DND-41 (cell line): ENCODE results near the gene MEIOB.
"Not testable (repeated sequence)": the region's sequence is repeated elsewhere in the genome, so short reads cannot be mapped to it uniquely, and the experiment has no call there.

Experiments
- ATAC-seq: fragments of 200-7000 bp; cut with Tn5 transposase; 3 replicates; pipeline ENCODE4 v1.9.1; 2021; ENCODE audit warnings: low read depth; ENCODE audit not compliant: insufficient read depth
- DNase-seq: peaks from one replicate; pipeline ENCODE4 v3.0.0-alpha.2; 2020
- H2AFZ ChIP-seq: 2 replicates; pipeline ENCODE4 v1.6.0; 2012; ENCODE audit warnings: low read depth, low read length
- H3K27ac ChIP-seq: 2 replicates; pipeline ENCODE4 v1.5.1; 2012; ENCODE audit warnings: low read length, inconsistent platforms
- H3K27me3 ChIP-seq: fragments of 200-600 bp; sonication (generic); 2 replicates; pipeline ENCODE4 v1.6.0; 2012; ENCODE audit warnings: low read length, mild to moderate bottlenecking, inconsistent platforms; ENCODE audit not compliant: insufficient read depth, poor library complexity
- H3K36me3 ChIP-seq: 2 replicates; pipeline ENCODE4 v1.5.1; 2012; ENCODE audit warnings: low read length, inconsistent platforms; ENCODE audit not compliant: insufficient read depth
- H3K4me1 ChIP-seq: 2 replicates; pipeline ENCODE4 v1.5.1; 2012; ENCODE audit warnings: mild to moderate bottlenecking, low read length; ENCODE audit not compliant: insufficient read depth
- H3K4me2 ChIP-seq: 2 replicates; pipeline ENCODE4 v1.6.0; 2012; ENCODE audit warnings: mild to moderate bottlenecking, moderate library complexity, low read length, inconsistent platforms; ENCODE audit not compliant: insufficient read depth
- H3K4me3 ChIP-seq, 2 experiments: fragments of 200-600 bp in 1 of 2; shearing (Covaris generic) in 1 of 2; 2 replicates each; pipeline ENCODE4 v1.5.1; 2012 to 2016; ENCODE audit warnings: inconsistent platforms in 2 of 2, low read length in 2 of 2, mild to moderate bottlenecking in 2 of 2, low read depth in 1 of 2, moderate library complexity in 1 of 2
- H3K79me2 ChIP-seq: 2 replicates; pipeline ENCODE4 v1.6.0; 2012; ENCODE audit warnings: low read length, inconsistent platforms; ENCODE audit not compliant: insufficient read depth
- H3K9ac ChIP-seq: 2 replicates; pipeline ENCODE4 v1.6.0; 2012; ENCODE audit warnings: low read depth, mild to moderate bottlenecking, inconsistent platforms, low read length, moderate library complexity
- H3K9me3 ChIP-seq: 2 replicates; pipeline ENCODE4 v1.5.1; 2012; ENCODE audit warnings: low read length, moderate library complexity, mild to moderate bottlenecking, inconsistent platforms; ENCODE audit not compliant: insufficient read depth, severe bottlenecking
- H4K20me1 ChIP-seq: 2 replicates; pipeline ENCODE4 v1.6.0; 2012; ENCODE audit warnings: low read length; ENCODE audit not compliant: insufficient read depth
- CTCF ChIP-seq: IDR thresholded peaks from 2 replicates; pipeline ENCODE4 v1.5.1; 2012; ENCODE audit warnings: borderline replicate concordance, low read length, moderate library complexity, mild to moderate bottlenecking; ENCODE audit not compliant: poor library complexity, severe bottlenecking; ENCODE audit errors: extremely low read depth
- EZH2 ChIP-seq: IDR thresholded peaks from 3 replicates; pipeline ENCODE4 v1.6.1; 2012; ENCODE audit warnings: borderline replicate concordance, low read depth, mild to moderate bottlenecking, moderate library complexity, low read length, inconsistent platforms; ENCODE audit not compliant: severe bottlenecking

MEIOB gene

DNA sequence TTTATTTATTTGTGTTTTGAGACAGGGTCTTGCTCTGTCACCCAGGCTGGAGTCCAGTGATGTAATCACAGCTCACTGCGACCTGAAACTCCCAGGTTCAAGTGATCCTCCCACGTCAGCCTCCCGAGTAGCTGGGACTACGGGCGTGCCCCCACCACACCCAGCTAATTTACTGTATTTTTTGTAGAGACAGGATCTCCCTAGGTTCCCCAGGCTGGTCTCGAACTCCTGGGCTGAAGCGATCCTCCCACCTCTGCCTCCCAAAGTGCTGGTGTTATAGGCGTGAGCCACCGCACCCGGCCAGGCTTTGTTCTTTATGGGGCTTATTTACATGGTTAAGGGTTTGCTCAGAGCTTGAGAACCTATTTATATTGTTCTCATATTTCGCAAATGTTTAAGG lies 5.8 kb upstream of the MEIOB start:
- no peak overlapping the region for H2AFZ ChIP-seq
- ATAC-seq (no peak), DNase-seq (no peak)
- H3K27ac ChIP-seq = no peak overlapping the region
- no peaks in the 10 kb centered on the region for H3K4me1 ChIP-seq
- H4K20me1 ChIP-seq = no peaks in the 10 kb centered on the region
- H3K79me2 ChIP-seq = no peaks in the 10 kb centered on the region
- H3K4me3 ChIP-seq = no peak overlapping the region
- no peaks in the 10 kb centered on the region for H3K9me3 ChIP-seq
- TF ChIP-seq EZH2 = no peak
- no peak for TF ChIP-seq CTCF
- no peaks in the 10 kb centered on the region for H3K36me3 ChIP-seq
- no peak overlapping the region for H3K4me2 ChIP-seq
- H3K27me3 ChIP-seq = no peaks in the 10 kb centered on the region
- H3K9ac ChIP-seq = no peak overlapping the region

- DNase-seq = no peak
- H3K4me3 ChIP-seq = no peak overlapping the region
- no peak overlapping the region for H3K4me2 ChIP-seq
- H3K27me3 ChIP-seq = no peaks in the 10 kb centered on the region
- no peaks in the 10 kb centered on the region for H3K4me1 ChIP-seq
- no peak for ATAC-seq
- H3K27ac ChIP-seq = no peak overlapping the region
- H3K79me2 ChIP-seq = no peaks in the 10 kb centered on the region
- no peaks in the 10 kb centered on the region for H4K20me1 ChIP-seq
- no peak overlapping the region for H2AFZ ChIP-seq
- no peaks in the 10 kb centered on the region for H3K9me3 ChIP-seq
- no peak overlapping the region for H3K9ac ChIP-seq
- no peak for TF ChIP-seq EZH2
- no peak for TF ChIP-seq CTCF
- H3K36me3 ChIP-seq = no peaks in the 10 kb centered on the region
Measured at GRCh38 chr16:1877089-1877488, 5.1 kb upstream of the MEIOB start.

- Histone ChIP-seq H3K9me3 (no peaks in the 10 kb centered on the region), H3K4me3 (no peak overlapping the region), H3K79me2 (no peaks in the 10 kb centered on the region), H3K4me1 (no peaks in the 10 kb centered on the region), H3K36me3 (no peaks in the 10 kb centered on the region), H3K9ac (no peak overlapping the region), H4K20me1 (no peaks in the 10 kb centered on the region), H3K27me3 (no peaks in the 10 kb centered on the region), H3K27ac (no peak overlapping the region), H3K4me2 (no peak overlapping the region), H2AFZ (no peak overlapping the region)
- no peak for TF ChIP-seq EZH2
- no peak for TF ChIP-seq CTCF
- no peak for DNase-seq
- ATAC-seq = no peak
Measured at GRCh38 chr16:1876468-1876867, 4.5 kb upstream of the MEIOB start.

- H3K27ac ChIP-seq, H3K4me3 ChIP-seq, H3K9me3 ChIP-seq, ATAC-seq, H3K4me2 ChIP-seq, H4K20me1 ChIP-seq, H3K27me3 ChIP-seq, H2AFZ ChIP-seq, DNase-seq, H3K79me2 ChIP-seq, H3K4me1 ChIP-seq, H3K9ac ChIP-seq, H3K36me3 ChIP-seq: not testable (repeated sequence)
Measured at GRCh38 chr16:1876066-1876465, 4.1 kb upstream of the MEIOB start.
